Spleen (tissue), 7 donors: ENCODE data around the gene SUV39H1.

ENCODE experiments used
- POLR2A ChIP-seq, 3 donors: fragments of 450-650 bp; IDR thresholded peaks; one replicate each; pipeline ENCODE4 v1.5.1; 2017; ENCODE audit warnings: antibody characterized with exemption in 3 of 3, mild to moderate bottlenecking in 1 of 3
- TF ChIP-seq, protein P1 (sequence below), 11 experiments: fragments of 200-600 bp in 7 of 11; fragments of 450-650 bp in 4 of 11; sonication (generic) in 4 of 11; IDR thresholded peaks in 8 of 11; conservative IDR thresholded peaks in 3 of 11; 1 replicate in 7 of 11; 2 replicates in 4 of 11; pipeline versions ENCODE4 v1.4.0 to v1.8.0; 2016 to 2021; ENCODE audit warnings: antibody characterized with exemption in 11 of 11, inconsistent platforms in 4 of 11, mild to moderate bottlenecking in 1 of 11
- donor health status: DM: no; HTN: no; CAD: no; lungs with moderate emphysema.
- donor health status: DM: no; HTN: no; CAD: no.
- donor health status: DM: no; HTN: no; CAD: no.

DNA sequence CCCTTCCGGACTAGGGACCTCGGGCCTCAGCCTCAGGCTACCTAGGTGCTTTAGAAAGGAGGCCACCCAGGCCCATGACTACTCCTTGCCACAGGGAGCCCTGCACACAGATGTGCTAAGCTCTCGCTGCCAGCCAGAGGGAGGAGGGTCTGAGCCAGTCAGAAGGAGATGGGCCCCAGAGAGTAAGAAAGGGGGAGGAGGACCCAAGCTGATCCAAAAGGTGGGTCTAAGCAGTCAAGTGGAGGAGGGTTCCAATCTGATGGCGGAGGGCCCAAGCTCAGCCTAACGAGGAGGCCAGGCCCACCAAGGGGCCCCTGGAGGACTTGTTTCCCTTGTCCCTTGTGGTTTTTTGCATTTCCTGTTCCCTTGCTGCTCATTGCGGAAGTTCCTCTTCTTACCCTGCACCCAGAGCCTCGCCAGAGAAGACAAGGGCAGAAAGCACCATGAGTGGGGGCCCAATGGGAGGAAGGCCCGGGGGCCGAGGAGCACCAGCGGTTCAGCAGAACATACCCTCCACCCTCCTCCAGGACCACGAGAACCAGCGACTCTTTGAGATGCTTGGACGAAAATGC lies 13.0 kb upstream of the SUV39H1 start, which contains the start of gene WAS:
- TF ChIP-seq, protein P1, sequence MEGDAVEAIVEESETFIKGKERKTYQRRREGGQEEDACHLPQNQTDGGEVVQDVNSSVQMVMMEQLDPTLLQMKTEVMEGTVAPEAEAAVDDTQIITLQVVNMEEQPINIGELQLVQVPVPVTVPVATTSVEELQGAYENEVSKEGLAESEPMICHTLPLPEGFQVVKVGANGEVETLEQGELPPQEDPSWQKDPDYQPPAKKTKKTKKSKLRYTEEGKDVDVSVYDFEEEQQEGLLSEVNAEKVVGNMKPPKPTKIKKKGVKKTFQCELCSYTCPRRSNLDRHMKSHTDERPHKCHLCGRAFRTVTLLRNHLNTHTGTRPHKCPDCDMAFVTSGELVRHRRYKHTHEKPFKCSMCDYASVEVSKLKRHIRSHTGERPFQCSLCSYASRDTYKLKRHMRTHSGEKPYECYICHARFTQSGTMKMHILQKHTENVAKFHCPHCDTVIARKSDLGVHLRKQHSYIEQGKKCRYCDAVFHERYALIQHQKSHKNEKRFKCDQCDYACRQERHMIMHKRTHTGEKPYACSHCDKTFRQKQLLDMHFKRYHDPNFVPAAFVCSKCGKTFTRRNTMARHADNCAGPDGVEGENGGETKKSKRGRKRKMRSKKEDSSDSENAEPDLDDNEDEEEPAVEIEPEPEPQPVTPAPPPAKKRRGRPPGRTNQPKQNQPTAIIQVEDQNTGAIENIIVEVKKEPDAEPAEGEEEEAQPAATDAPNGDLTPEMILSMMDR (IDR thresholded peaks at IDR 0.05 in 8 of 11, conservative IDR thresholded peaks at IDR 0.05 in 3 of 11): no peak
- TF ChIP-seq POLR2A (IDR thresholded peaks at IDR 0.05): no peak
